IMR-90 (cell line): ENCODE results near the gene MT1A. TPM values are rescaled to one million over a fixed set of nuclear protein-coding genes. Genes with fewer than 3 reads are reported as not detected.
A peak's percentile ranks its signal among the peaks of the same experiment; 100 is the strongest.

ENCODE experiments used
- ATAC-seq: fragments of 200-7000 bp; cut with Tn5 transposase; 2 replicates; pipeline ENCODE4 v1.9.1; 2020; ENCODE audit warnings: low read depth, mild to moderate bottlenecking, moderate library complexity
- BruUV-seq: library from RNA; stranded (reverse); fragments of 400-500 nt; replicated peaks from 2 replicates; lab custom pipeline; 2021; lab: Mats Ljungman, UMichigan
- CTCF ChIA-PET: fragments of 300-600 bp; formaldehyde crosslinking; extraction: SDS; loops from one replicate; lab custom pipeline; 2021; ENCODE audit warnings: antibody characterized with exemption; lab: Yijun Ruan, JAX
- POLR2A ChIA-PET: fragments of 300-600 bp; sonication (Branson Sonifier 250); formaldehyde crosslinking; loops from one replicate; lab custom pipeline; 2022; ENCODE audit warnings: antibody characterized with exemption; ENCODE audit not compliant: unreplicated experiment; lab: Charles Lee
- DNase-seq: peaks from one replicate; pipeline ENCODE4 v3.0.0; 2013
- H2AFZ ChIP-seq: replicated peaks from 2 replicates; pipeline ENCODE3; 2013; ENCODE audit warnings: low read length, mild to moderate bottlenecking; ENCODE audit not compliant: poor library complexity
- H2AK5ac ChIP-seq: 2 replicates; pipeline ENCODE4 v1.6.1; 2013; ENCODE audit warnings: low read depth, low read length, inconsistent platforms
- H2AK9ac ChIP-seq: replicated peaks from 2 replicates; pipeline ENCODE3; 2013; ENCODE audit warnings: mild to moderate bottlenecking, low read depth, low read length, moderate library complexity; ENCODE audit not compliant: poor library complexity
- H2BK120ac ChIP-seq: 2 replicates; pipeline ENCODE4 v1.6.1; 2013; ENCODE audit warnings: low read depth, low read length, inconsistent platforms
- H2BK15ac ChIP-seq: 3 replicates; pipeline ENCODE4 v1.6.1; 2013; ENCODE audit warnings: low read depth, low read length, inconsistent platforms
- H2BK20ac ChIP-seq: 2 replicates; pipeline ENCODE4 v1.6.1; 2013; ENCODE audit warnings: low read depth, mild to moderate bottlenecking, inconsistent platforms, low read length, moderate library complexity
- H2BK5ac ChIP-seq: 2 replicates; pipeline ENCODE4 v1.6.1; 2013; ENCODE audit warnings: mild to moderate bottlenecking, low read depth, low read length, inconsistent platforms; ENCODE audit not compliant: poor library complexity, severe bottlenecking
- H3K14ac ChIP-seq: replicated peaks from 2 replicates; pipeline ENCODE4 v1.6.1; 2013; ENCODE audit warnings: low read depth, low read length, inconsistent platforms
- H3K18ac ChIP-seq: 2 replicates; pipeline ENCODE4 v1.6.1; 2013; ENCODE audit warnings: low read depth, low read length, control low read depth
- H3K23ac ChIP-seq: 2 replicates; pipeline ENCODE4 v1.6.1; 2013; ENCODE audit warnings: low read depth, low read length, inconsistent platforms
- H3K27ac ChIP-seq: 2 replicates; pipeline ENCODE4 v1.5.1; 2013; ENCODE audit warnings: mild to moderate bottlenecking, control low read depth, low read length; ENCODE audit not compliant: insufficient read depth
- H3K27me3 ChIP-seq: 2 replicates; pipeline ENCODE4 v1.6.1; 2013; ENCODE audit warnings: low read length; ENCODE audit not compliant: control insufficient read depth, insufficient read depth
- H3K36me3 ChIP-seq: 2 replicates; pipeline ENCODE4 v1.6.1; 2013; ENCODE audit warnings: low read length, mixed read lengths; ENCODE audit not compliant: control insufficient read depth, insufficient read depth
- H3K4ac ChIP-seq: 2 replicates; pipeline ENCODE4 v1.6.1; 2013; ENCODE audit warnings: low read depth, low read length, inconsistent platforms
- H3K4me1 ChIP-seq: 2 replicates; pipeline ENCODE4 v1.6.1; 2013; ENCODE audit warnings: low read length, mixed read lengths; ENCODE audit not compliant: control insufficient read depth, insufficient read depth
- H3K4me2 ChIP-seq: 2 replicates; pipeline ENCODE4 v1.6.1; 2013; ENCODE audit warnings: low read depth, mild to moderate bottlenecking, control low read depth, low read length, moderate library complexity
- H3K4me3 ChIP-seq: 2 replicates; pipeline ENCODE4 v1.5.1; 2013; ENCODE audit warnings: low read depth, mild to moderate bottlenecking, control low read depth, low read length, moderate library complexity; ENCODE audit not compliant: insufficient read depth
- H3K56ac ChIP-seq: 2 replicates; pipeline ENCODE4 v1.6.1; 2013; ENCODE audit warnings: low read length, inconsistent platforms; ENCODE audit not compliant: insufficient read depth; ENCODE audit errors: extremely low read depth
- H3K79me1 ChIP-seq, 2 experiments: 2 replicates each; pipeline ENCODE4 v1.6.1; 2013; ENCODE audit warnings: low read length in 2 of 2, inconsistent platforms in 1 of 2, low read depth in 1 of 2
- H3K9ac ChIP-seq: 2 replicates; pipeline ENCODE4 v1.6.1; 2013; ENCODE audit warnings: low read depth, low read length, control low read depth
- H3K9me1 ChIP-seq: 2 replicates; pipeline ENCODE4 v1.6.1; 2013; ENCODE audit warnings: low read length, inconsistent platforms; ENCODE audit not compliant: insufficient read depth
- H3K9me3 ChIP-seq: 2 replicates; pipeline ENCODE4 v1.6.1; 2013; ENCODE audit warnings: low read length; ENCODE audit not compliant: control insufficient read depth, insufficient read depth
- H4K20me1 ChIP-seq: 2 replicates; pipeline ENCODE4 v1.6.1; 2013; ENCODE audit warnings: low read length, inconsistent platforms; ENCODE audit not compliant: insufficient read depth
- H4K5ac ChIP-seq: 2 replicates; pipeline ENCODE4 v1.6.1; 2013; ENCODE audit warnings: mild to moderate bottlenecking, low read depth, low read length, control low read depth
- H4K8ac ChIP-seq, 2 experiments: 2 replicates each; pipeline ENCODE4 v1.6.1; 2013; ENCODE audit warnings: low read depth in 2 of 2, low read length in 2 of 2, control low read depth in 1 of 2, inconsistent platforms in 1 of 2
- H4K91ac ChIP-seq: 2 replicates; pipeline ENCODE4 v1.6.1; 2013; ENCODE audit warnings: low read depth, low read length, inconsistent platforms; ENCODE audit not compliant: insufficient read depth
- BHLHE40 ChIP-seq: fragments of 150-350 bp; IDR thresholded peaks from 2 replicates; pipeline ENCODE4 v1.6.1; 2016; ENCODE audit warnings: mild to moderate bottlenecking, low read depth, low read length
- CEBPB ChIP-seq: IDR thresholded peaks from 2 replicates; pipeline ENCODE4 v1.6.1; 2012; ENCODE audit warnings: low read depth, low read length, improper control_type of control experiment
- CHD1 ChIP-seq: IDR thresholded peaks from 2 replicates; pipeline ENCODE4 v1.6.1; 2012; ENCODE audit warnings: low read depth, low read length, improper control_type of control experiment
- FOS ChIP-seq: fragments of 150-350 bp; IDR thresholded peaks from 2 replicates; pipeline ENCODE4 v1.6.1; 2016; ENCODE audit warnings: low read depth, low read length
- MAFK ChIP-seq: IDR thresholded peaks from 2 replicates; pipeline ENCODE4 v1.6.1; 2012; ENCODE audit warnings: low read depth, low read length, improper control_type of control experiment
- MAZ ChIP-seq: IDR thresholded peaks from 2 replicates; pipeline ENCODE4 v1.6.1; 2012; ENCODE audit warnings: low read depth, mild to moderate bottlenecking, low read length, improper control_type of control experiment, moderate library complexity, borderline replicate concordance
- MXI1 ChIP-seq: IDR thresholded peaks from 2 replicates; pipeline ENCODE4 v1.6.1; 2012; ENCODE audit warnings: low read depth, mild to moderate bottlenecking, low read length, moderate library complexity, borderline replicate concordance
- POLR2A ChIP-seq: IDR thresholded peaks from 2 replicates; pipeline ENCODE4 v1.6.1; 2012; ENCODE audit warnings: mild to moderate bottlenecking, low read depth, low read length
- RAD21 ChIP-seq: IDR thresholded peaks from 2 replicates; pipeline ENCODE4 v1.6.1; 2012; ENCODE audit warnings: low read length, improper control_type of control experiment
- RCOR1 ChIP-seq: IDR thresholded peaks from 2 replicates; pipeline ENCODE4 v1.6.1; 2012; ENCODE audit warnings: mild to moderate bottlenecking, low read length, improper control_type of control experiment; ENCODE audit not compliant: insufficient replicate concordance
- RFX5 ChIP-seq: IDR thresholded peaks from 2 replicates; pipeline ENCODE4 v1.8.0; 2012; ENCODE audit warnings: low read depth, mild to moderate bottlenecking, low read length, moderate library complexity
- SMC3 ChIP-seq: fragments of 150-350 bp; IDR thresholded peaks from 2 replicates; pipeline ENCODE4 v1.6.1; 2016; ENCODE audit warnings: low read depth, mild to moderate bottlenecking, antibody characterized with exemption, low read length, moderate library complexity
- WGBS, 2 experiments: methylation state at CpG; one replicate each; pipeline versions ENCODE4 v1.1.5 to v1.1.7; 2013; ENCODE audit warnings: missing lambda C conversion rate in 2 of 2; ENCODE audit not compliant: insufficient read length in 1 of 2; ENCODE audit errors: extremely low coverage in 2 of 2; 5-methylcytosine and 5-hydroxymethylcytosine counted together
- dilution Hi-C: fragments of 300-500 bp; cut with HindIII; formaldehyde crosslinking; loops from one replicate; pipeline ENCODE4 v1.14.3; 2018; ENCODE audit warnings: low sequenced_read_pairs; ENCODE audit not compliant: unreplicated experiment
- in situ Hi-C: fragments of 300-500 bp; cut with MboI; formaldehyde crosslinking; loops from 3 replicates; pipeline ENCODE4 v1.14.3; 2019; ENCODE audit warnings: low sequenced_read_pairs, inconsistent platforms, mixed read lengths
- intact Hi-C: fragments of 100-400 bp; cut with micrococcal nuclease; formaldehyde crosslinking; loops from 2 replicates; pipeline ENCODE4 v1.10.0; 2022
- polyA plus RNA-seq, 3 experiments: library from polyadenylated mRNA; depleted of rRNA; stranded (reverse); fragments of >200 nt; gene quantifications; 2 replicates each; pipeline ENCODE4 v1.2.3, GENCODE V29; 2012; ENCODE audit warnings: low replicate concordance in 1 of 3
- total RNA-seq: library from RNA; depleted of rRNA; stranded (reverse); fragments of >200 nt; gene quantifications from 2 replicates; pipeline ENCODE4 v1.2.3, GENCODE V29; 2012
- TF ChIP-seq, protein P1 (sequence below): fragments of 150-350 bp; IDR thresholded peaks from 2 replicates; pipeline ENCODE4 v1.6.1; 2016; ENCODE audit warnings: low read depth, mild to moderate bottlenecking, low read length, moderate library complexity, borderline replicate concordance
- TF ChIP-seq, protein P2 (sequence below): fragments of 150-350 bp; IDR thresholded peaks from 2 replicates; pipeline ENCODE4 v1.6.1; 2017; ENCODE audit warnings: mild to moderate bottlenecking, antibody characterized with exemption, low read length, low read depth
- TF ChIP-seq, protein P3 (sequence below): conservative IDR thresholded peaks from 2 replicates; pipeline ENCODE4 v1.5.1; 2012; ENCODE audit warnings: mild to moderate bottlenecking, low read depth, low read length, improper control_type of control experiment

Gene MT1A
- total and polyA plus RNA-seq, 2 of the 4 experiments (the other 2 are of a cell fraction): 1.6 TPM; not detected in 1

DNA sequence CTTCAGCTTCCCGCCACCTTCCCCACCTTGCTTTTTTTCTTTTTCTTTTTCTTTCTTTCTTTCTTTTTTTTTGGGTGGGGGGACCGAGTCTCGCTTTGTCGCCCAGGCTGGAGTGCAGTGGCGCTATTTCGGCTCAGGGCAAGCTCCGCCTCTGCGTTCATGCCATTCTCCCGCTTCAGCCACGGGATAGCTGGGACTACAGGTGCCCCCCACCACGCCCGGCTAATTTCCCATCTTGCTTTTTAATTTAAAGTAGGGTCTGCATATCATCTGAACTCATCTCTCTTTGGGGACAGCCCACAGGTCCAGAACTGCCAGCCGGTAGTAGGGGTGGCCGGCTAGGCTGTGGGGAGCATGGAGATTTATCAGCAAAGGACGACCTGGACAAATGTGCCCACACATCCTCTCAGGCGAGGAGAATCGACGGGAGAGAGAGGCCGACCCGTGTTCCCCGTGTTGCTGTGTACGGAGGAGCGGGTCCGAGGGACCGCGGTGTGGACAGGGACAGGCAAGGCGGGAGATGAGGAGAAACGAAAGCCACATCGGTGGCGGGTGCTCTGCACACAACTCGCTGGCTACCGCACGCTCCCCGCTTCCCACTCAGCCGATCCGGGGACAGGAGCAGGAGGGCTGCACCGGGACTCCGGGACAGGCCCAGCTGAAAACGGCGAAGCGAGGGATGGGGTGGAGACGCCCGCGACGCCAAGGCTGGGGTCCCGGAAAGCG lies 3.6 kb upstream of the MT1A start:
- no peak overlapping the region for H4K5ac ChIP-seq
- H2AK5ac ChIP-seq: no peak overlapping the region
- H2AK9ac ChIP-seq: no peak overlapping the region
- H4K91ac ChIP-seq: no peak overlapping the region
- peaks cover 84% of the 10 kb centered on the region for H3K27me3 ChIP-seq
- H2AFZ ChIP-seq: no peak overlapping the region
- H3K9ac ChIP-seq: no peak overlapping the region
- H3K18ac ChIP-seq: no peak overlapping the region
- no peak overlapping the region for H3K27ac ChIP-seq
- 0 out of 2 replicates have a peak overlapping the region, but pooled peaks have one; percentile 8 for H3K23ac ChIP-seq
- H4K20me1 ChIP-seq: no peaks in the 10 kb centered on the region
- no peaks in the 10 kb centered on the region for H3K9me1 ChIP-seq
- H2BK5ac ChIP-seq: no peak overlapping the region
- no peak overlapping the region for H3K4ac ChIP-seq
- H3K36me3 ChIP-seq: no peaks in the 10 kb centered on the region
- in situ Hi-C loops: no loop called here
- H4K8ac ChIP-seq: no peak overlapping the region
- CTCF ChIA-PET: no interaction called here
- POLR2A ChIA-PET: no interaction called here
- no TSS peak for BruUV-seq
- peak overlapping the region; percentile 28; the same call in 1 of the 2 replicates for H3K4me2 ChIP-seq
- WGBS, 2 experiments: 9% methylated on average over 22 of the region's 47 CpGs; no CpG with 5 or more reads in 1 of the 2 experiments
- ATAC-seq: no peak
- no peaks in the 10 kb centered on the region for H3K79me1 ChIP-seq
- DNase-seq: no peak
- H3K4me1 ChIP-seq: no peaks in the 10 kb centered on the region; the same call in 1 of the 2 replicates
- no peak overlapping the region for H3K14ac ChIP-seq
- no peak overlapping the region for H3K56ac ChIP-seq
- H2BK15ac ChIP-seq: no peak overlapping the region
- no peak overlapping the region for H2BK20ac ChIP-seq
- dilution Hi-C loops: no loop called here
- intact Hi-C loops: no loop called here
- peaks cover 2% of the 10 kb centered on the region; the same call in 1 of the 2 replicates for H3K9me3 ChIP-seq
- H3K4me3 ChIP-seq: peak overlapping the region; percentile 3; the same call in 1 of the 2 replicates
- no peak overlapping the region for H2BK120ac ChIP-seq
- no peak for TF ChIP-seq FOS
- TF ChIP-seq RCOR1: no peak
- TF ChIP-seq MXI1: no peak
- no peak for TF ChIP-seq POLR2A
- TF ChIP-seq, protein P1, sequence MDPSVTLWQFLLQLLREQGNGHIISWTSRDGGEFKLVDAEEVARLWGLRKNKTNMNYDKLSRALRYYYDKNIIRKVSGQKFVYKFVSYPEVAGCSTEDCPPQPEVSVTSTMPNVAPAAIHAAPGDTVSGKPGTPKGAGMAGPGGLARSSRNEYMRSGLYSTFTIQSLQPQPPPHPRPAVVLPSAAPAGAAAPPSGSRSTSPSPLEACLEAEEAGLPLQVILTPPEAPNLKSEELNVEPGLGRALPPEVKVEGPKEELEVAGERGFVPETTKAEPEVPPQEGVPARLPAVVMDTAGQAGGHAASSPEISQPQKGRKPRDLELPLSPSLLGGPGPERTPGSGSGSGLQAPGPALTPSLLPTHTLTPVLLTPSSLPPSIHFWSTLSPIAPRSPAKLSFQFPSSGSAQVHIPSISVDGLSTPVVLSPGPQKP: no peak
- TF ChIP-seq RFX5: no peak
- no peak for TF ChIP-seq CHD1
- TF ChIP-seq MAZ: no peak
- TF ChIP-seq, protein P2, sequence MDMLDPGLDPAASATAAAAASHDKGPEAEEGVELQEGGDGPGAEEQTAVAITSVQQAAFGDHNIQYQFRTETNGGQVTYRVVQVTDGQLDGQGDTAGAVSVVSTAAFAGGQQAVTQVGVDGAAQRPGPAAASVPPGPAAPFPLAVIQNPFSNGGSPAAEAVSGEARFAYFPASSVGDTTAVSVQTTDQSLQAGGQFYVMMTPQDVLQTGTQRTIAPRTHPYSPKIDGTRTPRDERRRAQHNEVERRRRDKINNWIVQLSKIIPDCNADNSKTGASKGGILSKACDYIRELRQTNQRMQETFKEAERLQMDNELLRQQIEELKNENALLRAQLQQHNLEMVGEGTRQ: no peak
- no peak for TF ChIP-seq BHLHE40
- no peak for TF ChIP-seq RAD21
- TF ChIP-seq, protein P3, sequence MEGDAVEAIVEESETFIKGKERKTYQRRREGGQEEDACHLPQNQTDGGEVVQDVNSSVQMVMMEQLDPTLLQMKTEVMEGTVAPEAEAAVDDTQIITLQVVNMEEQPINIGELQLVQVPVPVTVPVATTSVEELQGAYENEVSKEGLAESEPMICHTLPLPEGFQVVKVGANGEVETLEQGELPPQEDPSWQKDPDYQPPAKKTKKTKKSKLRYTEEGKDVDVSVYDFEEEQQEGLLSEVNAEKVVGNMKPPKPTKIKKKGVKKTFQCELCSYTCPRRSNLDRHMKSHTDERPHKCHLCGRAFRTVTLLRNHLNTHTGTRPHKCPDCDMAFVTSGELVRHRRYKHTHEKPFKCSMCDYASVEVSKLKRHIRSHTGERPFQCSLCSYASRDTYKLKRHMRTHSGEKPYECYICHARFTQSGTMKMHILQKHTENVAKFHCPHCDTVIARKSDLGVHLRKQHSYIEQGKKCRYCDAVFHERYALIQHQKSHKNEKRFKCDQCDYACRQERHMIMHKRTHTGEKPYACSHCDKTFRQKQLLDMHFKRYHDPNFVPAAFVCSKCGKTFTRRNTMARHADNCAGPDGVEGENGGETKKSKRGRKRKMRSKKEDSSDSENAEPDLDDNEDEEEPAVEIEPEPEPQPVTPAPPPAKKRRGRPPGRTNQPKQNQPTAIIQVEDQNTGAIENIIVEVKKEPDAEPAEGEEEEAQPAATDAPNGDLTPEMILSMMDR: no peak
- no peak for TF ChIP-seq SMC3
- TF ChIP-seq CEBPB: no peak
- no peak for TF ChIP-seq MAFK
